Transverse colon (tissue), 4 donors: Measurements from ENCODE around the gene JPH3.

Experiments used
- POLR2A ChIP-seq: fragments of 450-650 bp; IDR thresholded peaks from one replicate; pipeline ENCODE4 v1.6.1; 2016; ENCODE audit warnings: antibody characterized with exemption, mild to moderate bottlenecking, moderate library complexity
- POLR2AphosphoS5 ChIP-seq, 3 donors: sonication (generic); formaldehyde crosslinking; IDR thresholded peaks; one replicate each; pipeline ENCODE4 v1.6.1; 2016; ENCODE audit warnings: antibody characterized with exemption in 3 of 3
- TF ChIP-seq, protein P1 (sequence below), 5 experiments: fragments of 200-600 bp in 3 of 5; fragments of 450-650 bp in 2 of 5; sonication (generic) in 3 of 5; IDR thresholded peaks; 1 replicate in 2 of 5; 2 replicates in 3 of 5; pipeline ENCODE4 v1.5.1; 2016 to 2017; ENCODE audit warnings: antibody characterized with exemption in 5 of 5, inconsistent platforms in 3 of 5, mild to moderate bottlenecking in 2 of 5, moderate library complexity in 1 of 5

DNA sequence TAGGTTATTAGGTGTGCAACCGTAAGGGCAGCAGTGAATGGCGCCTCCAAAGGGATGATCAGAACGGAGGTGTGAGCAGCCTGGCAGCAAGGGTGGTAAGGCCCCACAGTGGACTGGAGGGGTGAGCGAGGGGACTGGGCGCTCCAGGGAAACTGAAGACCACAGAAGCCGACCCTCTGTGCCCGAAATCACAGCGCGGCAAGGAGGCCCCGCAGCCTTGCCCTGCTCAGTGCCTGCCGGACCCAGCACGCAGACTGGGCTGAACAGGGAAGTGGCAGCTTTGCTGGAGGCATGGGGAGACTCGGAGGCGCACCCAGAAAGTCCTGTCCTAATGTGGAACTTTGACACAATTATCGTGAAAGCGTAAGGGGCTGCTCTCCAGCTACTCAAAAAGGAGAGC, 125.0 kb downstream of the JPH3 start:
- no peak for TF ChIP-seq POLR2AphosphoS5 (IDR thresholded peaks at IDR 0.05)
- TF ChIP-seq, protein P1, sequence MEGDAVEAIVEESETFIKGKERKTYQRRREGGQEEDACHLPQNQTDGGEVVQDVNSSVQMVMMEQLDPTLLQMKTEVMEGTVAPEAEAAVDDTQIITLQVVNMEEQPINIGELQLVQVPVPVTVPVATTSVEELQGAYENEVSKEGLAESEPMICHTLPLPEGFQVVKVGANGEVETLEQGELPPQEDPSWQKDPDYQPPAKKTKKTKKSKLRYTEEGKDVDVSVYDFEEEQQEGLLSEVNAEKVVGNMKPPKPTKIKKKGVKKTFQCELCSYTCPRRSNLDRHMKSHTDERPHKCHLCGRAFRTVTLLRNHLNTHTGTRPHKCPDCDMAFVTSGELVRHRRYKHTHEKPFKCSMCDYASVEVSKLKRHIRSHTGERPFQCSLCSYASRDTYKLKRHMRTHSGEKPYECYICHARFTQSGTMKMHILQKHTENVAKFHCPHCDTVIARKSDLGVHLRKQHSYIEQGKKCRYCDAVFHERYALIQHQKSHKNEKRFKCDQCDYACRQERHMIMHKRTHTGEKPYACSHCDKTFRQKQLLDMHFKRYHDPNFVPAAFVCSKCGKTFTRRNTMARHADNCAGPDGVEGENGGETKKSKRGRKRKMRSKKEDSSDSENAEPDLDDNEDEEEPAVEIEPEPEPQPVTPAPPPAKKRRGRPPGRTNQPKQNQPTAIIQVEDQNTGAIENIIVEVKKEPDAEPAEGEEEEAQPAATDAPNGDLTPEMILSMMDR (IDR thresholded peaks at IDR 0.05): no peak
- no peak for TF ChIP-seq POLR2A
